22Rv1 (cell line): Measurements from ENCODE around the gene FRY.

Source experiments
- H3K27ac ChIP-seq: fragments of 450-650 bp; 2 replicates; pipeline ENCODE4 v1.5.1; 2017
- ZFX ChIP-seq: fragments of 450-650 bp; IDR thresholded peaks from 2 replicates; pipeline ENCODE4 v1.6.1; 2017; ENCODE audit warnings: antibody characterized with exemption, borderline replicate concordance
- TF ChIP-seq, protein P1 (sequence below): fragments of 450-650 bp; IDR thresholded peaks from 2 replicates; pipeline ENCODE4 v1.5.1; 2017; ENCODE audit warnings: mild to moderate bottlenecking

The FRY gene

GRCh38 chr13:32153056-32153455 lies 121.5 kb downstream of the FRY start:
- H3K27ac ChIP-seq = no peak overlapping the region
- TF ChIP-seq ZFX = no peak
- TF ChIP-seq, protein P1, sequence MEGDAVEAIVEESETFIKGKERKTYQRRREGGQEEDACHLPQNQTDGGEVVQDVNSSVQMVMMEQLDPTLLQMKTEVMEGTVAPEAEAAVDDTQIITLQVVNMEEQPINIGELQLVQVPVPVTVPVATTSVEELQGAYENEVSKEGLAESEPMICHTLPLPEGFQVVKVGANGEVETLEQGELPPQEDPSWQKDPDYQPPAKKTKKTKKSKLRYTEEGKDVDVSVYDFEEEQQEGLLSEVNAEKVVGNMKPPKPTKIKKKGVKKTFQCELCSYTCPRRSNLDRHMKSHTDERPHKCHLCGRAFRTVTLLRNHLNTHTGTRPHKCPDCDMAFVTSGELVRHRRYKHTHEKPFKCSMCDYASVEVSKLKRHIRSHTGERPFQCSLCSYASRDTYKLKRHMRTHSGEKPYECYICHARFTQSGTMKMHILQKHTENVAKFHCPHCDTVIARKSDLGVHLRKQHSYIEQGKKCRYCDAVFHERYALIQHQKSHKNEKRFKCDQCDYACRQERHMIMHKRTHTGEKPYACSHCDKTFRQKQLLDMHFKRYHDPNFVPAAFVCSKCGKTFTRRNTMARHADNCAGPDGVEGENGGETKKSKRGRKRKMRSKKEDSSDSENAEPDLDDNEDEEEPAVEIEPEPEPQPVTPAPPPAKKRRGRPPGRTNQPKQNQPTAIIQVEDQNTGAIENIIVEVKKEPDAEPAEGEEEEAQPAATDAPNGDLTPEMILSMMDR = no peak

DNA sequence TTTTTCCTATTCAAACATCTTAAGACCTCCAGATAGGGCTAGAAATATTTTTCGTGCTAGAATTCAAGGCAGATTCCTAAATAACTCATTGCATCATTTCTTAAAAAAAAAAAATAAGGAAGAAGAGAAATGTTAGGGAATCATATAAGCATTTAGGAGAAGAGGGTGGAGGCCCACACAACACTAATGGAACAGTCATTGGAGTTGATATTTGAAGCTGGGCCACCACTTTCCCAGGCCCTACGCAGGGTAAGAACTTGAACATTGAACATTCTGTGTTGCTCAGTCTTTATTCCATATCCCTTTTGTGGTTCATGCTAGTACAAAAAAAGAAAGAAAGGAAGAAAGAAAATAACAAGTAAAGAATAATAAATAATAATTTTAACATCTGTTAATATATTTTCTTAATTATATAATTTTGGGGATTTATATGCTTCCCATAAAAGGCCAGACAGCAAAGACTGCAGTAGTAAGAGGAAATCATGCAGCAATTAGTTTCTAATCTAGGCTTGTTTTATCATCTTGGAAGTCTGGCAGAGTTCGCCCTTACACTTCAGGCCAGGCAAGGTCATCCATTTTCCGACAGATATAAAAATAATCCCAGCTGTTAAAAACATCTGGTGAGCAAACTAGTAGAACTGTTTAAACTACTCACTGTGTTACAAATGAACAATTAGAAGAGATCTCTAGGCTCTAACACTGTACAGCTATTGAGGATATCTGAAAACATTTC lies 127.7 kb downstream of the FRY start:
- H3K27ac ChIP-seq = no peak overlapping the region
- TF ChIP-seq, protein P1 = no peak
- no peak for TF ChIP-seq ZFX

DNA sequence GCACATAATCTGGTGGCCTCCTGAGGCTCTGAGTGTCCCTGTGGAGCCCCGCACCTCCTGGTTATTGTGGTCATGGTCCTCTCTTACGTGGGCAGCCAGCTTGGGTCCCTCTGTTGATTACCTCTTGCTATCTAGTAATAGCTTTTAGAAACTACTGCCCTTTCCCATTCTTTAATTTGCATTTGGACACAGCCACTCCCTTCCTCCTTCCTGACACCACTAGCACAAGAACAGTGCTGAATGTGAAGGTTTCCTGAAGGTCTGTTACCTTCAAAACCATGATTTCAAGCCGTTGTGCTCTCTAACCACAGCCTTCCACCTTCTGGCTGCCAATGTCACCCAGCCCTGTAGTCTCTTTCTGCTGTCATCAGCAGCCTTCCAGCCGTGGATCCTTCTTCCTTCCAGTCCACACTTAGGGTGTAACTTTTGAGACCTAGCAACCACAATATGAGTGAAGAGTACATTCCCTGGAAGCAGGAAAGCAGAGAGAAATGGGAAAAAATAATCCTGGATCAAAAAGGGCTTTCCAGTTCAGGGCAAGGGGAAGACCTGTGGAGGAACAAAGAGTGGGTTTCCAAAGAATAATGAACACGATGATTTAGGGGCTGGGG lies 130.9 kb downstream of the FRY start:
- TF ChIP-seq, protein P1 = no peak
- TF ChIP-seq ZFX = no peak
- no peak overlapping the region for H3K27ac ChIP-seq

DNA sequence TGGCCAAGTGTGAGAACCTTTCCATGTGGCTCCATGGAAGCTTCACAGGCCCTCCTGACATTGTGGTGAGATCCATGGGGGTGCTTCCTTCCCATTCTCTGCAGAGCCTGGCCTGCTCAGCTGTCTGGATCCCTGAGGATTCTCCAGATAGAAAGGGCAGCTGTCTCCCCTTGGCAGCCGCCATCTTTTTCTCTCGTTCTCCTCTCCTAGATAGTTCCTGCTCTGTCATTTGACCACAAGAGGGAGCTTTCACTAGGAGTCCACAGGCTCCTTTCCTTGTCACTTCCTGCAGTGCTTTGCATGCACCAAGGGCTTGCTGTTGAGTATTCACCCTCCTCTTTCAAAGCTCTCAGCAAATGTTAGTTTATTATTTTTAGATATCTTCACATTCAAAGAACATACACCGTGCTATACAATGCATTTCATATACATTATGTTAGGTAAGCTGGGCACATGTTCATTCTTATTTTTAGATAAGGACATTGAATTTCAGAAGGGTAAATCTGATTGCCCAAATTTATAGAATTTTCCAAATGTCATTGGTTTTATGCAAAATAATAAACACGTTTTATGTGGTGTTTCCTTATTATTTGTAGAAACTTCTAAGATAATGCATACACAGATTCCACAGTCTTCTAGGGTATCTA lies 133.2 kb downstream of the FRY start:
- H3K27ac ChIP-seq = no peak overlapping the region
- TF ChIP-seq ZFX = no peak
- TF ChIP-seq, protein P1 = peak; percentile 92

DNA sequence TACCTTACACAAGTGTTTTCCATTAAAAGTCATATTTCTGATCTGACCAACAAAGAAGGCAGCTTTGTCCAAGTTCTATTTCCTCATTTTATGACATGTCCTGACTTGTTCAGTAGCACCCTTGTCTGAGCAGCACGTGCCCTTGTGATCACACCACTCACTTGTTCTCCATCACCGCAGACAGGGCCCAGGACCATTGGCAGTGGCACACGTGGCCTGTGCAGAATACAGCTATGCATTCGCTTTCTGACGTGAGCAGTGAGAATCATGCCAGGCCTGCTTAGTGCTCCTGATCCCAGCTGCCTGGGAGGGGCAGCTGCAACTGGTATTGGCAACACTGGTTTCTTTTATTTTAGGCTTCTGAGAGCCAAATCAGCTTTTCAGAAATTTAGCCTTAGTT lies 134.2 kb downstream of the FRY start:
- TF ChIP-seq, protein P1 = no peak
- TF ChIP-seq ZFX = no peak
- no peak overlapping the region for H3K27ac ChIP-seq

- TF ChIP-seq ZFX = no peak
- TF ChIP-seq, protein P1 = no peak
- H3K27ac ChIP-seq = no peak overlapping the region
These were observed 136.6 kb downstream of the FRY start for GRCh38 chr13:32168131-32168530.

DNA sequence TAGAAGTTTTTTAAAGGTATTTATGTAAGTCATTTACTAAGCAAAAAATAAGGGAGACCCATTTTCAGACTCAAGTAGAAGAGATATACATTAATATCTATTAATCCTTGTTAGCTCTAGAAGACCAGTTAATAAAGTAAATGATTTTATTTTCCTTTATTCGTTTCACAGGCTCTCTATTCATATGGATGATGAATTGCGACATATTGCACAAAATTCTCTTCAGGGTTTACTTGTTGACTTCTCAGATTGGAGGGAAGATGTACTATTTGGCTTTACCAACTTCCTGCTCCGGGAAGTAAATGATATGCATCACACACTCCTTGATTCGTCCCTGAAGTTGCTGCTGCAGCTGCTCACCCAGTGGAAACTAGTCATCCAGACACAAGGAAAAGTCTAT lies 139.3 kb downstream of the FRY start:
- TF ChIP-seq, protein P1 = no peak
- no peak for TF ChIP-seq ZFX
- no peak overlapping the region for H3K27ac ChIP-seq
